AG09309 (cell line): Measurements from ENCODE around the gene KRTAP3-3.
A peak's percentile ranks its signal among the peaks of the same experiment; 100 is the strongest.

ENCODE experiments used
- DNase-seq: peaks from one replicate; pipeline ENCODE4 v3.0.0-alpha.2; 2010; ENCODE audit warnings: low read depth
- H3K4me3 ChIP-seq: 2 replicates; pipeline ENCODE4 v1.5.1; 2011; ENCODE audit warnings: mild to moderate bottlenecking, low read depth, low read length, moderate library complexity; ENCODE audit not compliant: control insufficient read depth
- TF ChIP-seq, protein P1 (sequence below): IDR thresholded peaks from 2 replicates; pipeline ENCODE4 v1.5.1; 2011; ENCODE audit warnings: mild to moderate bottlenecking, low read depth, low read length, inconsistent platforms; ENCODE audit not compliant: insufficient read depth, control insufficient read depth; ENCODE audit errors: missing control alignments

Gene KRTAP3-3

GRCh38 chr17:40966848-40967247 is 27.1 kb downstream of the KRTAP3-3 start, which contains the start of gene KRT39:
Gene KRT39 (minus strand): TSS chr17:40966948. CDS start chr17:40966856, 92 bp downstream.
- no peak within 1 kb of the TSS for H3K4me3 ChIP-seq
- TF ChIP-seq, protein P1, sequence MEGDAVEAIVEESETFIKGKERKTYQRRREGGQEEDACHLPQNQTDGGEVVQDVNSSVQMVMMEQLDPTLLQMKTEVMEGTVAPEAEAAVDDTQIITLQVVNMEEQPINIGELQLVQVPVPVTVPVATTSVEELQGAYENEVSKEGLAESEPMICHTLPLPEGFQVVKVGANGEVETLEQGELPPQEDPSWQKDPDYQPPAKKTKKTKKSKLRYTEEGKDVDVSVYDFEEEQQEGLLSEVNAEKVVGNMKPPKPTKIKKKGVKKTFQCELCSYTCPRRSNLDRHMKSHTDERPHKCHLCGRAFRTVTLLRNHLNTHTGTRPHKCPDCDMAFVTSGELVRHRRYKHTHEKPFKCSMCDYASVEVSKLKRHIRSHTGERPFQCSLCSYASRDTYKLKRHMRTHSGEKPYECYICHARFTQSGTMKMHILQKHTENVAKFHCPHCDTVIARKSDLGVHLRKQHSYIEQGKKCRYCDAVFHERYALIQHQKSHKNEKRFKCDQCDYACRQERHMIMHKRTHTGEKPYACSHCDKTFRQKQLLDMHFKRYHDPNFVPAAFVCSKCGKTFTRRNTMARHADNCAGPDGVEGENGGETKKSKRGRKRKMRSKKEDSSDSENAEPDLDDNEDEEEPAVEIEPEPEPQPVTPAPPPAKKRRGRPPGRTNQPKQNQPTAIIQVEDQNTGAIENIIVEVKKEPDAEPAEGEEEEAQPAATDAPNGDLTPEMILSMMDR: no peak
- no peak for DNase-seq

DNA sequence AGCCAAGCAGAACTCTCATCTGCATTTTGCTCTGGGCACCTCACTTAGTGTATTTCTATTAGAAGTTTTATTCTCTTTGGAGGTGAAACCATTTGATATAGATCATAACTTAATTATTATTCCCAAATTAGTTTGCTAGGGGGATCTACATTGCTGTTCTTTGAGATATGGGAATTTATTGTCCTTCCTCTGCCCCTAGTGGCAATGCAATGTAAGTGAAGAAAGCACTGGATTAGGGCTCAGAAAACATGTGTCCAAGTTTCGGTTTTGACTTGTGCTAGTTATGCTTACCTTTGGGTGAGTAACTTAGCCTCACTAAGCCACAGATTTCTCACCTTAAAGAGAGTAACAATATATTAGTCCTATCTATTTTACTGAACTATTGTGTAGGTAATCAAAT is 30.1 kb downstream of the KRTAP3-3 start:
- no peak for DNase-seq
- no peak overlapping the region for H3K4me3 ChIP-seq

DNA sequence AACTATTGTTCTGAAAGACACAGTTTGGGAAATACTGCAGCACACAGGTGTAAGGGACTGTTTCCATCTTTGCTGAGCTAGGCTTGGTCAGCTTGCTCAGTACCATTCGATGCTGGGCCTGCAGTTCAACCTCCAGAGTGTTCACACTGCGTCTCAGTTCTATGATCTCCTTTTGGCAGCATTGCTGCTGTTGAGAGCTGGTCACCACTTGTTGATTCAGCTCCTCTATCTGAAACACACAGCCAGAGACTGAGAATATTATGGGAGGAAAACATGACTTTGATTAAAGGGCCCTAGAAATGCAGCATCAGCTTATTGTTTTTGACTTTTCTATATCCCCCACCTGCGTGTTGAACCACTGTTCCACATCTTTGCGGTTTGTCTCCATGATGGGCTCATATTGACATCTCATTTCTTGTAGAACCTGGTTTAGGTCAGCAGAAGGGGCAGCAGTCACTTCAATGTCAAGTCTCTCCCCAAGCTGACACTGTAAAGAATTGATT is 31.9 kb downstream of the KRTAP3-3 start:
- DNase-seq: no peak
- TF ChIP-seq, protein P1: no peak
- no peak overlapping the region for H3K4me3 ChIP-seq

More for the DNA sequence above, 30.1 kb downstream of the KRTAP3-3 start:
- TF ChIP-seq, protein P1: peak; percentile 45

- peak; percentile 39 for DNase-seq
- TF ChIP-seq, protein P1: no peak
Measured at GRCh38 chr17:40961591-40961990, 32.4 kb downstream of the KRTAP3-3 start.

GRCh38 chr17:40960144-40960543 is 33.8 kb downstream of the KRTAP3-3 start:
- DNase-seq: no peak
- H3K4me3 ChIP-seq: no peak overlapping the region

More at GRCh38 chr17:40961591-40961990, 32.4 kb downstream of the KRTAP3-3 start:
- H3K4me3 ChIP-seq: no peak overlapping the region

GRCh38 chr17:40958086-40958953 is 35.6 kb downstream of the KRTAP3-3 start:
- TF ChIP-seq, protein P1: no peak
- no peak overlapping the region for H3K4me3 ChIP-seq
- no peak for DNase-seq

More at GRCh38 chr17:40960144-40960543, 33.8 kb downstream of the KRTAP3-3 start:
- TF ChIP-seq, protein P1: no peak
